ENCODE measurements around the gene SH3BP5.

Gene SH3BP5

GRCh38 chr3:15220661-15221060, 111.7 kb downstream of the SH3BP5 start:
- Histone ChIP-seq H3K9me3 (ENCODE audit: control insufficient read depth, low read length) (no peaks in the 10 kb centered on the region), H4K8ac (ENCODE audit: low read length) (no peak overlapping the region), H3K27ac (ENCODE audit: low read length, poor library complexity, severe bottlenecking) (no peak overlapping the region), H3K27me3 (ENCODE audit: control insufficient read depth in 1 of 2, insufficient read depth in 1 of 2, low read length in 2 of 2) (no peaks in the 10 kb centered on the region), H3K4ac (ENCODE audit: low read depth in 1 of 2, low read length in 2 of 2) (no peak overlapping the region), H2BK5ac (ENCODE audit: low read depth, low read length, poor library complexity, severe bottlenecking) (no peak overlapping the region), H4K91ac (ENCODE audit: low read length) (no peak overlapping the region), H2AK5ac (ENCODE audit: low read length, severe bottlenecking) (no peak overlapping the region), H3K9ac (ENCODE audit: low read length) (no peak overlapping the region), H3K18ac (ENCODE audit: low read depth in 1 of 2, low read length in 2 of 2) (no peak overlapping the region), H3K14ac (ENCODE audit: low read length in 2 of 2) (no peak overlapping the region), H2BK120ac (ENCODE audit: low read depth, low read length) (no peak overlapping the region), H2BK15ac (ENCODE audit: low read depth, poor library complexity, severe bottlenecking) (no peak overlapping the region), H3K23ac (ENCODE audit: low read length in 2 of 2) (no peak overlapping the region), H3K4me3 (ENCODE audit: insufficient read depth in 1 of 2, low read depth in 1 of 2, low read length in 2 of 2) (no peak overlapping the region), H3K4me1 (ENCODE audit: control insufficient read depth, insufficient read depth, low read depth, low read length) (no peaks in the 10 kb centered on the region), H3K36me3 (ENCODE audit: control insufficient read depth in 1 of 2, insufficient read depth in 2 of 2, low read depth in 1 of 2, low read length in 2 of 2) (peaks cover 23 to 94% of the 10 kb centered on the region in 2 experiments), H3K79me1 (replicated peaks; ENCODE audit: low read length, poor library complexity, severe bottlenecking) (peaks cover 24% of the 10 kb centered on the region), H2BK12ac (ENCODE audit: low read length in 2 of 2) (no peak overlapping the region), H2AFZ (ENCODE audit: low read depth, low read length) (no peak overlapping the region), H3K4me2 (ENCODE audit: low read length, poor library complexity, severe bottlenecking) (no peak overlapping the region)
- WGBS, result 100% methylated on average over 1 of the region's 2 CpGs
- DNase-seq, result no peak

DNA sequence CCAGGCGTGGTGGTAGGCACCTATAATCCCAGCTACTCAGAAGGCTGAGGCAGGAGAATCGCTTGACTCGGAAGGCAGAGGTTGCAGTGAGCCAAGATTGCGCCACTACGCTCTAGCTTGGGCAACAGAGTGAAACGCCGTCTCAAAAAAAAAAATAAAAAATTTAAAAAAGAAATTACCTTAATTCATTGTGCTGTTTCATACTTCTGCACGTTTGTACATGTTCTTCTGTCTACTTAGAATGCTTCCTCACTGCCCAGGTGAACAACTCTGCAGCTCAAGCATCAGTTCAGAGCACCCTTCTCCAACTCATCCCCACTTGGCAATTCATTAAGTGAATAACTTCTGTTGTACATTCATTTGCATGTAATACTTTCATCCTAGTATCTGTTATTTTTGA, 112.3 kb downstream of the SH3BP5 start:
- Histone ChIP-seq H2BK5ac (ENCODE audit: low read depth, low read length, poor library complexity, severe bottlenecking) (no peak overlapping the region), H3K27me3 (ENCODE audit: control insufficient read depth in 1 of 2, insufficient read depth in 1 of 2, low read length in 2 of 2) (no peaks in the 10 kb centered on the region), H3K9ac (ENCODE audit: low read length) (no peak overlapping the region), H3K4me3 (ENCODE audit: insufficient read depth in 1 of 2, low read depth in 1 of 2, low read length in 2 of 2) (no peak overlapping the region), H3K4me1 (ENCODE audit: control insufficient read depth, insufficient read depth, low read depth, low read length) (no peaks in the 10 kb centered on the region), H3K14ac (ENCODE audit: low read length in 2 of 2) (no peak overlapping the region), H3K4me2 (ENCODE audit: low read length, poor library complexity, severe bottlenecking) (no peak overlapping the region), H3K9me3 (ENCODE audit: control insufficient read depth, low read length) (no peaks in the 10 kb centered on the region), H4K8ac (ENCODE audit: low read length) (no peak overlapping the region), H2AK5ac (ENCODE audit: low read length, severe bottlenecking) (no peak overlapping the region), H3K79me1 (replicated peaks; ENCODE audit: low read length, poor library complexity, severe bottlenecking) (peaks cover 25% of the 10 kb centered on the region), H2BK15ac (ENCODE audit: low read depth, poor library complexity, severe bottlenecking) (no peak overlapping the region), H3K23ac (ENCODE audit: low read length in 2 of 2) (no peak overlapping the region), H3K27ac (ENCODE audit: low read length, poor library complexity, severe bottlenecking) (no peak overlapping the region), H2AFZ (ENCODE audit: low read depth, low read length) (no peak overlapping the region), H4K91ac (ENCODE audit: low read length) (no peak overlapping the region), H3K4ac (ENCODE audit: low read depth in 1 of 2, low read length in 2 of 2) (no peak overlapping the region), H2BK120ac (ENCODE audit: low read depth, low read length) (no peak overlapping the region), H3K36me3 (ENCODE audit: control insufficient read depth in 1 of 2, insufficient read depth in 2 of 2, low read depth in 1 of 2, low read length in 2 of 2) (peaks cover 25 to 94% of the 10 kb centered on the region in 2 experiments), H2BK12ac (ENCODE audit: low read length in 2 of 2) (no peak overlapping the region), H3K18ac (ENCODE audit: low read depth in 1 of 2, low read length in 2 of 2) (no peak overlapping the region)
- 99% methylated on average over 8 of the region's 8 CpGs for WGBS
- DNase-seq, result no peak

DNA sequence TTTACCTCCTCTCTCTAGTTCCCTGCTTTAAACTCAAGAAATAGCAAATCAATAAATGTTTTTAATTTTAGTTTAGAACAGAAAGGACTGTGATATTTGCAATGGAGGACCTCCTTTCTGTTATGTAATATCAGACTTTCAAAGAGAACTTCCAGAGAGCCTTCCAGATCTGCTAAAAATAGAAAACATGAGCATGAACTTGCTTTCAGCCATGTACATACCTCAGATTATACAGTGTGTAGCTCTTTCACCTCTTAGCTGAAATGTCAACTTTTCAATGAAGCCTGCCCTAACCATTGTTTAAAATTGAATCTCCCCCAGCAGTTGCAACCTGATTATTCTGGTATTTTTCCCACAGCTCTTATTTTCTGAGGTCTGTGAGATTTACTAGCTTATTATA, 113.7 kb downstream of the SH3BP5 start:
- no peaks in the 10 kb centered on the region for H3K4me1 ChIP-seq (ENCODE audit: control insufficient read depth, insufficient read depth, low read depth, low read length)
- H3K23ac ChIP-seq (ENCODE audit: low read length in 2 of 2), result no peak overlapping the region
- H2BK120ac ChIP-seq (ENCODE audit: low read depth, low read length), result no peak overlapping the region
- H2AK5ac ChIP-seq (ENCODE audit: low read length, severe bottlenecking), result no peak overlapping the region
- no peak overlapping the region for H3K4ac ChIP-seq (ENCODE audit: low read depth in 1 of 2, low read length in 2 of 2)
- H3K14ac ChIP-seq (ENCODE audit: low read length in 2 of 2), result no peak overlapping the region
- H3K36me3 ChIP-seq (ENCODE audit: control insufficient read depth in 1 of 2, insufficient read depth in 2 of 2, low read depth in 1 of 2, low read length in 2 of 2), result peaks cover 33 to 93% of the 10 kb centered on the region in 2 experiments
- no peaks in the 10 kb centered on the region for H3K9me3 ChIP-seq (ENCODE audit: control insufficient read depth, low read length)
- no peaks in the 10 kb centered on the region for H3K27me3 ChIP-seq (ENCODE audit: control insufficient read depth in 1 of 2, insufficient read depth in 1 of 2, low read length in 2 of 2)
- no peak overlapping the region for H2BK5ac ChIP-seq (ENCODE audit: low read depth, low read length, poor library complexity, severe bottlenecking)
- H2BK15ac ChIP-seq (ENCODE audit: low read depth, poor library complexity, severe bottlenecking), result no peak overlapping the region
- no peak overlapping the region for H4K8ac ChIP-seq (ENCODE audit: low read length)
- no peak overlapping the region for H2BK12ac ChIP-seq (ENCODE audit: low read length in 2 of 2)
- no peak for DNase-seq
- no peak overlapping the region for H4K91ac ChIP-seq (ENCODE audit: low read length)
- H3K4me3 ChIP-seq (ENCODE audit: insufficient read depth in 1 of 2, low read depth in 1 of 2, low read length in 2 of 2), result no peak overlapping the region
- no peak overlapping the region for H3K9ac ChIP-seq (ENCODE audit: low read length)
- no peak overlapping the region for H3K4me2 ChIP-seq (ENCODE audit: low read length, poor library complexity, severe bottlenecking)
- no peak overlapping the region for H3K18ac ChIP-seq (ENCODE audit: low read depth in 1 of 2, low read length in 2 of 2)
- H2AFZ ChIP-seq (ENCODE audit: low read depth, low read length), result no peak overlapping the region
- peaks cover 29% of the 10 kb centered on the region for H3K79me1 ChIP-seq (replicated peaks; ENCODE audit: low read length, poor library complexity, severe bottlenecking)
- no peak overlapping the region for H3K27ac ChIP-seq (ENCODE audit: low read length, poor library complexity, severe bottlenecking)

- 100% methylated on average over 2 of the region's 2 CpGs for WGBS
- Histone ChIP-seq H4K91ac (ENCODE audit: low read length) (no peak overlapping the region), H2BK5ac (ENCODE audit: low read depth, low read length, poor library complexity, severe bottlenecking) (no peak overlapping the region), H3K4me3 (ENCODE audit: insufficient read depth in 1 of 2, low read depth in 1 of 2, low read length in 2 of 2) (no peak overlapping the region), H2AFZ (ENCODE audit: low read depth, low read length) (no peak overlapping the region), H3K36me3 (ENCODE audit: control insufficient read depth in 1 of 2, insufficient read depth in 2 of 2, low read depth in 1 of 2, low read length in 2 of 2) (peaks cover 34 to 93% of the 10 kb centered on the region in 2 experiments), H2AK5ac (ENCODE audit: low read length, severe bottlenecking) (no peak overlapping the region), H3K18ac (ENCODE audit: low read depth in 1 of 2, low read length in 2 of 2) (no peak overlapping the region), H2BK12ac (ENCODE audit: low read length in 2 of 2) (no peak overlapping the region), H3K4me1 (ENCODE audit: control insufficient read depth, insufficient read depth, low read depth, low read length) (no peaks in the 10 kb centered on the region), H3K9me3 (ENCODE audit: control insufficient read depth, low read length) (no peaks in the 10 kb centered on the region), H3K4ac (ENCODE audit: low read depth in 1 of 2, low read length in 2 of 2) (no peak overlapping the region), H3K9ac (ENCODE audit: low read length) (no peak overlapping the region), H2BK120ac (ENCODE audit: low read depth, low read length) (no peak overlapping the region), H3K79me1 (replicated peaks; ENCODE audit: low read length, poor library complexity, severe bottlenecking) (peaks cover 31% of the 10 kb centered on the region), H3K27ac (ENCODE audit: low read length, poor library complexity, severe bottlenecking) (no peak overlapping the region), H4K8ac (ENCODE audit: low read length) (no peak overlapping the region), H3K27me3 (ENCODE audit: control insufficient read depth in 1 of 2, insufficient read depth in 1 of 2, low read length in 2 of 2) (no peaks in the 10 kb centered on the region), H3K23ac (ENCODE audit: low read length in 2 of 2) (no peak overlapping the region), H3K4me2 (ENCODE audit: low read length, poor library complexity, severe bottlenecking) (no peak overlapping the region), H2BK15ac (ENCODE audit: low read depth, poor library complexity, severe bottlenecking) (no peak overlapping the region), H3K14ac (ENCODE audit: low read length in 2 of 2) (no peak overlapping the region)
- DNase-seq, result no peak
Observed at GRCh38 chr3:15217841-15218267, 114.5 kb downstream of the SH3BP5 start.

Data from mesenchymal stem cell (in vitro differentiated cells and primary cell).